ENCODE results near the gene FPR1.

FPR1 gene

GRCh38 chr19:51789061-51789795 lies 37.5 kb upstream of the FPR1 start:
- no peaks in the 10 kb centered on the region for H3K4me1 ChIP-seq (ENCODE audit: control insufficient read depth, low read depth, low read length)
- no peaks in the 10 kb centered on the region for H3K9me3 ChIP-seq (ENCODE audit: control insufficient read depth, low read depth, low read length)
- no peak overlapping the region for H3K9ac ChIP-seq (ENCODE audit: low read length)
- no peak overlapping the region for H3K27ac ChIP-seq (ENCODE audit: low read length)
- no peaks in the 10 kb centered on the region for H3K36me3 ChIP-seq (ENCODE audit: control insufficient read depth, low read depth, low read length)
- no peak overlapping the region for H3K4me3 ChIP-seq (ENCODE audit: low read length)
- H3K27me3 ChIP-seq (ENCODE audit: control insufficient read depth, insufficient read depth, low read length): no peaks in the 10 kb centered on the region

- H3K27ac ChIP-seq (ENCODE audit: low read length): no peak overlapping the region
- no peak overlapping the region for H3K9ac ChIP-seq (ENCODE audit: low read length)
- H3K4me3 ChIP-seq (ENCODE audit: low read length): no peak overlapping the region
- H3K27me3 ChIP-seq (ENCODE audit: control insufficient read depth, insufficient read depth, low read length): no peaks in the 10 kb centered on the region
- no peaks in the 10 kb centered on the region for H3K36me3 ChIP-seq (ENCODE audit: control insufficient read depth, low read depth, low read length)
- H3K9me3 ChIP-seq (ENCODE audit: control insufficient read depth, low read depth, low read length): no peaks in the 10 kb centered on the region
- no peaks in the 10 kb centered on the region for H3K4me1 ChIP-seq (ENCODE audit: control insufficient read depth, low read depth, low read length)
These were observed 36.4 kb upstream of the FPR1 start for GRCh38 chr19:51788029-51788428.

- Histone ChIP-seq H3K27ac (ENCODE audit: low read length) (no peak overlapping the region), H3K36me3 (ENCODE audit: control insufficient read depth, low read depth, low read length) (no peaks in the 10 kb centered on the region), H3K4me3 (ENCODE audit: low read length) (no peak overlapping the region), H3K27me3 (ENCODE audit: control insufficient read depth, insufficient read depth, low read length) (no peaks in the 10 kb centered on the region), H3K9me3 (ENCODE audit: control insufficient read depth, low read depth, low read length) (no peaks in the 10 kb centered on the region), H3K4me1 (ENCODE audit: control insufficient read depth, low read depth, low read length) (no peaks in the 10 kb centered on the region), H3K9ac (ENCODE audit: low read length) (no peak overlapping the region)
These were observed 35.2 kb upstream of the FPR1 start for GRCh38 chr19:51786646-51787494.

DNA sequence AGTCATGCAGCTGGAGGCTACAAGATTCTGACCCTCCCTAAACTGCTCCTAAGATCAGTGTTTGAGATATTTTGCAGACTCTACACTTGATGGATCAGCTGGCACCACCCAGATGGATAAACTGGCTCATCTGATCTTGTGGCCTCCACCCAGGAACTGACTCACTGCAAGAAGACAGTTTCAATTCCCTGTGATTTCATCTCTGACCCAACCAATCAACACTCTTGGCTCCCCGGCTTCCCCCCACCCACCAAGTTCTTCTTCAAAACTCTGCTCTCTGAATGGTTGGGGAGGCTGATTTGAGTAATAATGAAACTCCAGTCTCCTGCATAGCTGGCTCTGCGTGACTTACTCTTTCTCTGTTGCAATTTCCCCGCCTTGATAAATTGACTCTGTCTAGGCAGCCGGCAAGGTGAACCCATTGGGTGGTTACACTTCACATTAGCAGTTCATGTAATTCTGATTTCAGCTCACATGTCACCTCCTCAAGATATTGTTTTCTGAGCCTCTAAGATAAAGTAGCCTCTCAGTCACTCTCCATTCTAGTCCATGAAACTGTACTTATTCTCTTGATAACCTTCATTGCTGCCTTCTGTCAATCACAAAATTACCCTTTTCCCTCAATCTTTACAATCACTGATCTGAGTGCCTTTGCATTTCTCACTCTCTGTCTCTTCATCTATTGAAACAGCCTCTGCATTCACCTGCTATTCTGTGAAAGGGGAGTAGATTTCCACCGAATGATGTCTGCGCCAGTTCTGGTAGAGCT lies 33.4 kb upstream of the FPR1 start:
- H3K9me3 ChIP-seq (ENCODE audit: control insufficient read depth, low read depth, low read length): no peaks in the 10 kb centered on the region
- no peaks in the 10 kb centered on the region for H3K4me1 ChIP-seq (ENCODE audit: control insufficient read depth, low read depth, low read length)
- no peaks in the 10 kb centered on the region for H3K36me3 ChIP-seq (ENCODE audit: control insufficient read depth, low read depth, low read length)
- H3K4me3 ChIP-seq (ENCODE audit: low read length): no peak overlapping the region
- H3K27ac ChIP-seq (ENCODE audit: low read length): no peak overlapping the region
- H3K9ac ChIP-seq (ENCODE audit: low read length): no peak overlapping the region
- peaks cover under 1% of the 10 kb centered on the region for H3K27me3 ChIP-seq (ENCODE audit: control insufficient read depth, insufficient read depth, low read length)

DNA sequence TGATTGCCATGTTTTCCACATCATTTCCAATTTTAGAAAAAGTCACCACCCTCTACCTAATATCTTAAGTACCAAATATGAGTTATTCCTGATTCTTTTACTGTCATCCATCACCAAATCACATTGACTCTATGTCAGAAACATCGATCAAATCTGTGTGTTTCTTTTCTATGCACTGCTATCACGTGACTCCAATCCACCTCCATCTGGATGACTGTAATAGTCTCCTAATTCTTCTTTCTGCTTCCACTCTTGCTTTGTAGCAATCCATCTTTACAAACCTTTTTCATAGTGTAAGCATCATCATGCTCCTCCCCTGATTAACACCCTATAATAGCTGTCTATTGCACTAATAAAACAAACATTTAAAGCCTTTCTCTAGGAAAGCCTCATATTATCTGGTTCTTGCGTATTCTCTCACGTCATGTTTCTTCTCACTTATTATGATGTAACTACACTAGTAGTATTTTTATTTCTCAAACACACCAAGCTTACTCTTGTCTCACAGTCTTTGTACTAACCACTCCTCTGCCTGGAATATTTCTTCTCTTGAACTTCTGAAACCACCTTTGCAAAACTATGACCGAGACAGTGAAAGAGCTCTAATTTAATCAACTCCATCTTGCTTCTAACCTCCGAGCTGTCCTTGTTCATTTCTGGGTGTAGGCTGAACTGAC lies 32.6 kb upstream of the FPR1 start:
- Histone ChIP-seq H3K27me3 (ENCODE audit: control insufficient read depth, insufficient read depth, low read length) (peaks cover 5% of the 10 kb centered on the region), H3K9me3 (ENCODE audit: control insufficient read depth, low read depth, low read length) (no peaks in the 10 kb centered on the region), H3K36me3 (ENCODE audit: control insufficient read depth, low read depth, low read length) (no peaks in the 10 kb centered on the region), H3K4me1 (ENCODE audit: control insufficient read depth, low read depth, low read length) (no peaks in the 10 kb centered on the region), H3K4me3 (ENCODE audit: low read length) (no peak overlapping the region), H3K9ac (ENCODE audit: low read length) (no peak overlapping the region), H3K27ac (ENCODE audit: low read length) (no peak overlapping the region)

DNA sequence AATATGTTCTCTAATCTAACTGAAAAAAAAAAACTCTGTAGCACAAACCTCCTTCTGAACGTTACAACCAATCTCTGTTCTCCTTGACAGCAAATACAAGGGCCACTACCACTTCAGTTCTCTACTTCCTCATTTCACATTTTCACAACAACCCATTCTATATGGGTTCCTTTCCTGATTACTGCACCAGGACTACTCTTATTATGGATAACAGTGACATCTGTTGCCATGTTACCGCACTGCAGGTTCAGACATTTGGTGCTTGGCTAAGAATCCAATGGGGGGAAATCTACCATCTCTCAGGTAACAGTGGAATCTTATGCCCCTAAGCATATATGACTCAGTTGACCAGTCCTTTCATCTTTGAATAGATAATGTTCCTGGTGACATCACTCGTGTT lies 31.7 kb upstream of the FPR1 start:
- Histone ChIP-seq H3K4me1 (ENCODE audit: control insufficient read depth, low read depth, low read length) (no peaks in the 10 kb centered on the region), H3K27ac (ENCODE audit: low read length) (no peak overlapping the region)

DNA sequence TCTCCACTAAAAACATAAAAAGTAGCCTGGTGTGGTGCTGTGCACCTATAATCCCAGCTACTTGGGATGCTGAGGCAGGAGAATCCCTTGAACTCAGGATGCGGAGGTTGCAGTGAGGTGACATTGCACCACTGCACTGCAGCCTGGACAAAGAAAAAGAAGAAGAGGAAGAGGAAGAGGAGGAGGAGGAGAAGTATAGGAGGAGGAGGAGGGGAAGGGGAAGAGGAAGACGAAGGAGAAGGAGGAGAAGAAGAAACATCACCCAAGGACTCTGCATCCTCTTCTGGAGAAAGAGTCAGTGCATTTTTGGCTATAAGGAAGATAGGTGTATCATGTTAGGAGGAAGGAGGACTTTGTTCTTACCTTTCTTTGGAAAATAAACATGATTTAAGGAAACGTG lies 30.3 kb upstream of the FPR1 start:
- no peaks in the 10 kb centered on the region for H3K36me3 ChIP-seq (ENCODE audit: control insufficient read depth, low read depth, low read length)
- H3K9ac ChIP-seq (ENCODE audit: low read length): no peak overlapping the region

More for the DNA sequence above, 31.7 kb upstream of the FPR1 start:
- Histone ChIP-seq H3K36me3 (ENCODE audit: control insufficient read depth, low read depth, low read length) (no peaks in the 10 kb centered on the region), H3K9me3 (ENCODE audit: control insufficient read depth, low read depth, low read length) (no peaks in the 10 kb centered on the region), H3K4me3 (ENCODE audit: low read length) (no peak overlapping the region), H3K27me3 (ENCODE audit: control insufficient read depth, insufficient read depth, low read length) (peaks cover 5% of the 10 kb centered on the region), H3K9ac (ENCODE audit: low read length) (no peak overlapping the region)

DNA sequence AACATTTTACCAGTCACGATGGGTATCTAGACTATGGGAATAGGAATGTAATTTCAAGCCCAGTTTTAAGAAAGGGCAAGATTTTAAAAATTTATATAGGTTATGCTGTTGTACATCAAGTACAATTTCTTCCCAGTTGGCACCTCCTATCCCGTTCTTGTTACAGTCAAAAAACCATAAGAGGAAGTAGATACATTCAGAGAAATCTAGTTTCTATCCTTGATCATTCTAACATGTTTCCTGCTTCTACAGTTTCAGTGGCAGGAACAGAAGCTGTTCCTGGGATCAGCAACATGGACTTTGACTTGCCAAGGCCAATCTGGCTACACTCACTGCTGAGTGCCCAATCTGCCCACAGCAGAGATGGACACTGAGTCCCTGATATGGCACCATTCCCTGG lies 28.6 kb upstream of the FPR1 start:
- Histone ChIP-seq H3K9me3 (ENCODE audit: control insufficient read depth, low read depth, low read length) (no peaks in the 10 kb centered on the region), H3K27me3 (ENCODE audit: control insufficient read depth, insufficient read depth, low read length) (peaks cover 5% of the 10 kb centered on the region), H3K4me1 (ENCODE audit: control insufficient read depth, low read depth, low read length) (no peaks in the 10 kb centered on the region), H3K36me3 (ENCODE audit: control insufficient read depth, low read depth, low read length) (no peaks in the 10 kb centered on the region), H3K4me3 (ENCODE audit: low read length) (no peak overlapping the region), H3K9ac (ENCODE audit: low read length) (no peak overlapping the region), H3K27ac (ENCODE audit: low read length) (no peak overlapping the region)

More for the DNA sequence above, 30.3 kb upstream of the FPR1 start:
- H3K4me3 ChIP-seq (ENCODE audit: low read length): no peak overlapping the region
- H3K4me1 ChIP-seq (ENCODE audit: control insufficient read depth, low read depth, low read length): no peaks in the 10 kb centered on the region
- peaks cover 5% of the 10 kb centered on the region for H3K27me3 ChIP-seq (ENCODE audit: control insufficient read depth, insufficient read depth, low read length)
- H3K9me3 ChIP-seq (ENCODE audit: control insufficient read depth, low read depth, low read length): no peaks in the 10 kb centered on the region
- H3K27ac ChIP-seq (ENCODE audit: low read length): no peak overlapping the region

GRCh38 chr19:51779703-51780102 lies 28.0 kb upstream of the FPR1 start:
- H3K27ac ChIP-seq (ENCODE audit: low read length): no peak overlapping the region
- no peaks in the 10 kb centered on the region for H3K9me3 ChIP-seq (ENCODE audit: control insufficient read depth, low read depth, low read length)
- H3K27me3 ChIP-seq (ENCODE audit: control insufficient read depth, insufficient read depth, low read length): peaks cover 5% of the 10 kb centered on the region
- H3K4me1 ChIP-seq (ENCODE audit: control insufficient read depth, low read depth, low read length): no peaks in the 10 kb centered on the region
- no peak overlapping the region for H3K4me3 ChIP-seq (ENCODE audit: low read length)
- H3K9ac ChIP-seq (ENCODE audit: low read length): no peak overlapping the region
- H3K36me3 ChIP-seq (ENCODE audit: control insufficient read depth, low read depth, low read length): no peaks in the 10 kb centered on the region

- Histone ChIP-seq H3K4me1 (ENCODE audit: control insufficient read depth, low read depth, low read length) (no peaks in the 10 kb centered on the region), H3K9me3 (ENCODE audit: control insufficient read depth, low read depth, low read length) (no peaks in the 10 kb centered on the region), H3K9ac (ENCODE audit: low read length) (no peak overlapping the region), H3K4me3 (ENCODE audit: low read length) (no peak overlapping the region), H3K27ac (ENCODE audit: low read length) (no peak overlapping the region), H3K36me3 (ENCODE audit: control insufficient read depth, low read depth, low read length) (no peaks in the 10 kb centered on the region), H3K27me3 (ENCODE audit: control insufficient read depth, insufficient read depth, low read length) (peaks cover 5% of the 10 kb centered on the region)
These were observed 27.5 kb upstream of the FPR1 start for GRCh38 chr19:51779181-51779580.

Measured in iPS-18a (cell line).